Urinary bladder (tissue), 4 donors: ENCODE data around the gene SEPTIN2. TPM values are rescaled to one million over a fixed set of nuclear protein-coding genes. Genes with fewer than 3 reads are reported as not detected.
"Not testable (repeated sequence)": the region's sequence is repeated elsewhere in the genome, so short reads cannot be mapped to it uniquely, and the experiment has no call there.

Experiments used
- DNase-seq: peaks from one replicate; pipeline ENCODE4 v3.0.0-alpha.2; 2015; ENCODE audit errors: extremely low spot score
- H3K27ac ChIP-seq: one replicate; pipeline ENCODE4 v1.5.1; 2013; ENCODE audit warnings: low read depth, mild to moderate bottlenecking, moderate library complexity
- H3K36me3 ChIP-seq: one replicate; pipeline ENCODE4 v1.6.1; 2013; ENCODE audit warnings: mild to moderate bottlenecking, moderate library complexity; ENCODE audit not compliant: insufficient read depth
- H3K4me1 ChIP-seq: one replicate; pipeline ENCODE4 v1.6.1; 2013; ENCODE audit warnings: mild to moderate bottlenecking, moderate library complexity; ENCODE audit not compliant: insufficient read depth
- H3K4me3 ChIP-seq: one replicate; pipeline ENCODE4 v1.5.1; 2013; ENCODE audit warnings: low read depth, low read length
- WGBS: extraction: QIAGEN DNeasy Blood & Tissue Kit; methylation state at CpG from one replicate; pipeline ENCODE4 v1.1.7; 2013; 5-methylcytosine and 5-hydroxymethylcytosine counted together
- polyA plus RNA-seq: library from polyadenylated mRNA; stranded (reverse); fragments of 200-250 nt; gene quantifications from one replicate; pipeline ENCODE4 v1.2.3, GENCODE V29; 2013
- total RNA-seq: library from RNA; depleted of rRNA; stranded (reverse); fragments of >200 nt; gene quantifications from one replicate; pipeline ENCODE4 v1.2.3, GENCODE V29; 2014
- donor health status: healthy with polysubstance abuse.
- donor health status: healthy.

SEPTIN2 gene
- total and polyA plus RNA-seq, 2 donors = 236 to 677 TPM

- Histone ChIP-seq H3K36me3 (no peaks in the 10 kb centered on the region), H3K27ac (no peak overlapping the region), H3K4me3 (no peak overlapping the region), H3K4me1 (peaks cover 1% of the 10 kb centered on the region)
- DNase-seq = no peak
- 99% methylated on average over 1 of the region's 1 CpG for WGBS
Measured at GRCh38 chr2:241275910-241276309, 39.8 kb upstream of the SEPTIN2 start.

DNA sequence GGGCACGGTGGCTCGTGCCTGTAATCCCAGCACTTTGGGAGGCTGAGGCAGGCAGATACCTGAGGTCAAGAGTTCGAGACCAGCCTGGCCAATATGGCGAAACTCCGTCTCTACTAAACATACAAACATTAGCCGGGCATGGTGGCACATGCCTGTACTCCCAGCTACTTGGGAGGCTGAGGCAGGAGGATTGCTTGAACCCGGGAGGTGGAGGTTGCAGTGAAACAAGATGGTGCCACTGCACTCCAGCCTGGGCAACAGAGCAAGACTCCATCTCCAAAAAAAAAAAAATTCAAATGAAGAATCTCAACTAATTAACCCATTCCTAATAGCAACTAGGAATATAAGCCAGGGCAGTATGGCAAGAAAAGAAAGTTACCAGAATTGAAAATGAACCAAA is 37.4 kb upstream of the SEPTIN2 start:
- H3K4me3 ChIP-seq, H3K36me3 ChIP-seq, H3K4me1 ChIP-seq, H3K27ac ChIP-seq, DNase-seq: not testable (repeated sequence)
- 96% methylated on average over 7 of the region's 7 CpGs for WGBS

- no peak for DNase-seq
- Histone ChIP-seq H3K4me1 (no peaks in the 10 kb centered on the region), H3K27ac (no peak overlapping the region), H3K36me3 (no peaks in the 10 kb centered on the region), H3K4me3 (no peak overlapping the region)
- 70% methylated on average over 8 of the region's 8 CpGs for WGBS
Measured at GRCh38 chr2:241279413-241279812, 36.3 kb upstream of the SEPTIN2 start.

DNA sequence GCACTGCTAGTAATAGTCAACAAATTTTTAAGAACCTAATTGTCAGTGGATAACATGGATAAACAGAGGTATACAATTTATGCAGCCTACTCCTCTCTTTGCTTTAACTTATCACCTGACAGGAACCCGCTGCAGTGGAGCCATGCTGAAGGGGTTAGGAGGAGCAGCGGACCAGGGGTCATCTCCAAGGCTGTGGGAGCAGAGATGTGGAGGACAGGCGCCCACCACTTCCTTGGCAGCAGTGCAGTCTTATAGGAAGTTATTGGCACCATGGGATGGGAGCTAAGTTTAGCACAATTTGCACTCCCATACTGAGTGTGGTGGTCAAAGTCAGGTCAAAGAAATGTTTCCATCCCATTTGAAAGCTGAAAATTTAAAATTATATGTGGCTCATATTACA is 35.9 kb upstream of the SEPTIN2 start:
- no peak overlapping the region for H3K27ac ChIP-seq
- no peak overlapping the region for H3K4me3 ChIP-seq
- no peaks in the 10 kb centered on the region for H3K4me1 ChIP-seq
- H3K36me3 ChIP-seq = no peaks in the 10 kb centered on the region
- WGBS = 83% methylated on average over 3 of the region's 3 CpGs
- DNase-seq = no peak

DNA sequence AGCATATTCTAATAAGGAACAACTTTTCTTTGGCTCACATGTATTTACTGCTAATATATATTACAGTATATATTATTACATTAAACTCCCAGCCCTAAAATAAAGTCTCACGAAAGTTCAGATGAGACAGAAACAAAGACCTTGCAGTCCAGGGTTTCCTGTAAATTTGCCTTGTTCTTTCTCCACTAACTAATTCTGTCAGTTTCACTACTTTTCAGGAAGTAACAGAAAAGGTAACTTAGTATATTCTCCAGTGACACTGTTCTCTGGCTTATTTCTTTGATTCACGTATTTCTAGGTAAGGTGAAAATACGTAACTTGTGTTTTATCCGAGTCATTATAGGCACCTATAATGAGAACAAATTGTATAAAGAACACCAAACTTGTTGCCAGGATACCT is 35.4 kb upstream of the SEPTIN2 start:
- Histone ChIP-seq H3K4me1 (no peaks in the 10 kb centered on the region), H3K4me3 (no peak overlapping the region), H3K36me3 (no peaks in the 10 kb centered on the region), H3K27ac (no peak overlapping the region)
- WGBS = 94% methylated on average over 4 of the region's 4 CpGs
- no peak for DNase-seq

DNA sequence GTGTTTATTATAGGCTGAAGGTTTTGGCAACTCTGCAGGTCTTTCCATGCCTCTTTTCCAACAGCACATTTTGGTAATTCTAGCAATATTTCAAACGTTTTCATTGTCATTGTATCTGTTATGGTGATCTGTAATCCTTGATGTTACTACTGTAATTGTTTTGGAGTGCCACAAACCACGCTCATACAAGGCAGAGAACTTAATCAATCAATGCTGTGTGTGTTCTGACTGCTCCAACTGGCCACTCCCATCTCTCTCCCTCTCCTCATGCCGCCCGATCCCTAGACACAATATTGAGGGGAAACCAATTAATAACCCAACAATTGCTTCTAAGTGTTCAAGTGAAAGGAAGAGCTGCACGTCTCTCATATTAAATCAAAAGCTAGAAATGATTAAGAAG is 33.2 kb upstream of the SEPTIN2 start:
- DNase-seq = no peak
- Histone ChIP-seq H3K27ac (no peak overlapping the region), H3K36me3 (no peaks in the 10 kb centered on the region), H3K4me1 (no peaks in the 10 kb centered on the region), H3K4me3 (no peak overlapping the region)
- 59% methylated on average over 5 of the region's 5 CpGs for WGBS

DNA sequence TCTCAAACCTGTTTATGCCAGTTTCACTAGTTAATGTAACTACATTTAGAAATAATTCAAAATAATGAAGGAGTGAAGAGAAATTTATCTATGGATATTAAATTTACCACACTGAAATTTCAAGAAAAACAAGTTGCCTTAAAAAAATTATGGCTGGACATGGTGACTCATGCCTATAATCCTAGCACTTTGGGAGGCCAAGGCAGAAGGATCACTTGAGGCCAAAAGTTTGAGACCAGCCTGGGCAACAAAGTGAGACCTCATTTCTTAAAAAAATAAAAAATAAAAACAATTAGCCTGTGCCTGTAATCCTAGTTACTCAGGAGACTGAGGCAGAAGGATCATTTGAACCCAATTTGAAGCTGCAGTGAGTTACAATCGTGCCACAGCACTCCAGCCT is 30.1 kb upstream of the SEPTIN2 start:
- Histone ChIP-seq H3K4me1 (no peaks in the 10 kb centered on the region), H3K4me3 (no peak overlapping the region), H3K27ac (no peak overlapping the region), H3K36me3 (no peaks in the 10 kb centered on the region)
- DNase-seq = no peak
- 97% methylated on average over 1 of the region's 1 CpG for WGBS

DNA sequence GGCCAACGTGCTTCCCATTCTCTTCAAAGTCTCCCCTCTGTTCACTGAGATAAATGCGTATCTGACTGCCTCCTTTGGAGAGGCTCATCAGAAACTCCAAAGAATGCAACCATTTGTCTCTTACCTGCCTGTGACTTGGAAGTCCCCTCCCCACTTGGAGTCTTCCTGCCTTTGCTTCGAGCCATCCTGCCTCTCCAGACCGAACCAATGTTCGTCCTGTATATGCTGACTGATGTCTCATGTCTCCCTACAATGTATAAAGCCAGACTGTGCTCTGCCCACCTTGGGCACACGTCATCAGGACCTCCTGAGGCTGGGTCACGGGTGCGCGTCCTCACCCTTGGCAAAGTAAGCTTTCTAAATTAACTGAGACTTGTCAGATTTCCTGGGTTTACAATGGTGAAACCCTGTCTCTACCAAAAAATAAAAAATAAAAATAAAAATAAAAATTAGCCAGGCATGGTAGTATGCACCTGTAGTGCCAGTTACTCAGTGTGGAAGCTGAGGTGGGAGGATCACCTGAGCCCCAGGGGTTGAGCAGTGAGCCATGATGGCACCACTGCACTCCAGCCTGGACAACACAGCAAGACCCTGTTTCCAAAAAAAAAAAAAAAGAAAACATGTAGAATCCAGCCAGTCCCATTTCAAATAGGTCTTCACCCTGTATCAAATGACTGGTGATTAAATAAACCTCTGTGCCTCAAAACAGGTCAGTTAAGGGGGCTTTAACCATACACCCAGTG is 29.2 kb upstream of the SEPTIN2 start:
- Histone ChIP-seq H3K4me3 (no peak overlapping the region), H3K36me3 (no peaks in the 10 kb centered on the region), H3K4me1 (no peaks in the 10 kb centered on the region), H3K27ac (no peak overlapping the region)
- DNase-seq = no peak
- WGBS = 88% methylated on average over 9 of the region's 9 CpGs

GRCh38 chr2:241288324-241288888 is 27.3 kb upstream of the SEPTIN2 start:
- WGBS = 84% methylated on average over 3 of the region's 3 CpGs

DNA sequence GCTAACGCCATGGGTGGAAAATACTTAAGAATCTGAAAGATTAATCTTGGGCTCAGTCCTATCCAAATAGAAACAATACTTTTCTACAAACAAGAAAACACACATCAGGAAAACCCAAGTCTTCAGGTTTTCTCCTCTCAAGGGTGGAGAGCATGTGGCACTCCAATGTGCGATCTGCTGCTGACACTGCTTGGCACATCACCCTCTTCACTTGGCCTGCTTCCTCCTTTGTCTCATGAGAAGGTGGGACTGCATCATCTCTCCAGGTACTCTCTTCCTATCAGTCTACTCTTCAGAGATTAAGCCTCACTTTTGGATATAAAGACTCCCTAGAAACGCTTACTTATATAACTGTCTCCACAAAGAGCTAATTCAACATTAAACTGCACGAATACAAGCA is 26.7 kb upstream of the SEPTIN2 start:
- no peak overlapping the region for H3K27ac ChIP-seq
- H3K4me1 ChIP-seq = no peaks in the 10 kb centered on the region
- 53% methylated on average over 4 of the region's 4 CpGs for WGBS
- no peak for DNase-seq
- H3K4me3 ChIP-seq = no peak overlapping the region
- H3K36me3 ChIP-seq = no peaks in the 10 kb centered on the region

More at GRCh38 chr2:241288324-241288888, 27.3 kb upstream of the SEPTIN2 start:
- no peak for DNase-seq
- no peak overlapping the region for H3K4me3 ChIP-seq
- H3K27ac ChIP-seq = no peak overlapping the region
- H3K36me3 ChIP-seq = no peaks in the 10 kb centered on the region
- no peaks in the 10 kb centered on the region for H3K4me1 ChIP-seq

DNA sequence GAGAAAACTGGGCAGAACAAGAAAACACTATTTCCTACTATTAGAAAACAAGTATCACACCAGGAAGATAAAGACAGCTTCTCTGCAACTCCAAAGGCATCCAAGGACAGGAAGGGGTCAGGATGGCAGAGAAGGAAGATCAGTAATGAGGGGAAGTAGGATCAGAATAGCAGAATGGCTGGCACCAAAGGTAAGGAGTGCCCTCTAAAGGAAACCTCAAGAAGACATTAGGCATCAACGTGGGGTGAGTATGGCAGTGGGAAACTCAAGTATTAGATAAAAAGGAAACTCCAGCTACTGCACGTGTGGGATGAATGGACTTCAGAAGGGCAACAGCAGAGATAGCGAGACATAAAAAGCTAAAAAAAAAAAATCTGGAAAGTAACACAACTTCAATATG is 26.1 kb upstream of the SEPTIN2 start:
- DNase-seq = no peak
- Histone ChIP-seq H3K4me1 (no peaks in the 10 kb centered on the region), H3K36me3 (no peaks in the 10 kb centered on the region), H3K27ac (no peak overlapping the region), H3K4me3 (no peak overlapping the region)
- WGBS = 68% methylated on average over 3 of the region's 3 CpGs

DNA sequence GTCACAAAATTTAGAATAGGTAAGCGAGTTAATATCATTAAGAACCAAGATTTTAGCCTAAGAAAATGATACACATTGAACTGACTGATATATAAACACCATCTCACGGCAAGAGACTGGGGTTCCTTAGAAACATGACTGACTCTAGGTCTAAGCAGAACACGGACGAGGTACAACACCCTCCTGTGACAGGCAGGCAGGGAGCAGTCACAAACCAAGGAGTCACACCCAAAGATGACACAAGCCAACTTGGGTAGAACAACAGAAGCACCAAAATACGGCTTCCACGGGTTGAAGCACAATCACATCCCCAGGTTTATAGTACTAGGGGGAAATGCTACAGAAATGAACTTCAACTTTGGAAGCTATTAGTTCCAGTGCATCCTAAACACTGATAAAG is 24.6 kb upstream of the SEPTIN2 start:
- Histone ChIP-seq H3K4me1 (no peaks in the 10 kb centered on the region), H3K4me3 (no peak overlapping the region), H3K27ac (no peak overlapping the region), H3K36me3 (no peaks in the 10 kb centered on the region)
- no peak for DNase-seq
- 88% methylated on average over 6 of the region's 6 CpGs for WGBS

GRCh38 chr2:241291977-241292376 is 23.7 kb upstream of the SEPTIN2 start:
- WGBS = 64% methylated on average over 6 of the region's 6 CpGs
- no peak for DNase-seq
- no peaks in the 10 kb centered on the region for H3K4me1 ChIP-seq
- no peaks in the 10 kb centered on the region for H3K36me3 ChIP-seq
- no peak overlapping the region for H3K4me3 ChIP-seq
- H3K27ac ChIP-seq = no peak overlapping the region

DNA sequence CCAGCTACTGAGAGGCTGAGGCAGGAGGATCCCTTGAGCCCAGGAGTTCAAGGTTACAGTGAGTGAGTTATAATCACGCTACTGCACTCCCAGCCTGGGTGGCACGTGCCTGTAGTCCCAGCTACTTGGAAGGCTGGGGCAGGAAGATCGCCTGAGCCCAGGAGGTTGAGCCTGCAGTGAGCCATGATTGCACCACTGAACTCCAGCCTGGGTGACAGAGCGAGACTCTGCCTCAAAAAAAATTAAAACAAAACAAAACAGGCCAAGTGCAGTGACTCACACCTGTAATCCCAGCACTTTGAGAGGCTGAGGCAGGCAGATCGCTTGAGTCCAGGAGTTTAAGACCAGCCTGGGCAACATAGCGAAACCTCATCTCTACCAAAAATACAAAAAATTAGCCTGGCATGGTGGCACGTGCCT is 22.3 kb upstream of the SEPTIN2 start:
- not testable (repeated sequence) for DNase-seq, H3K4me1 ChIP-seq, H3K36me3 ChIP-seq, H3K4me3 ChIP-seq, H3K27ac ChIP-seq
- 85% methylated on average over 7 of the region's 7 CpGs for WGBS
